GM19035 (cell line): ENCODE measurements around the gene OR2V1.

Experiments
- ATAC-seq: cut with Tn5 transposase; IDR thresholded peaks from one replicate; pipeline ENCODE4 v1.9.1; 2021; ENCODE audit not compliant: unreplicated experiment

The OR2V1 gene

DNA sequence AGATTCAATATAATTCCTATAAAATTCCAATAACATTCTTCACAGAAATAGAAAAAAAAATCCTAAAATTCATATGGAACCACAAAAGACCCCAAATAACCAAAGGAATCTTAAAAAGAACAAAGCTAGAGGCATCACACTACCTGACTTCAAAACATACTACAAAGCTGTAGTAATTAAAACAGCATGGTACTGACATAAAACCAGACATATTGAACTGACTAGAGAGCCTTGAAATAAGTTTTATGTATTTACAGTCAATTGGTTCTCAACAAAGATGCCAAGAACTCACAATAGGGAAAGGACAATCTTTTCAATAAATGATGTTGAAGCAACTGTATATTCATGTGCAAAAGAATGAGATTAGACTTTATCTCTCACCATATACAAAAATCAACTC is 54.0 kb downstream of the OR2V1 start:
- ATAC-seq: no peak
